Stimulated activated CD8-positive, alpha-beta memory T cell treated with anti-CD3 and anti-CD28 coated beads, Interleukin-15, amount 100 ng/mL, for 4 hours (primary cell): ENCODE measurements around the gene TXN.

ENCODE experiments used
- DNase-seq, 2 donors: peaks; one replicate each; pipeline ENCODE4 v3.0.0-alpha.2; 2020; ENCODE audit warnings: low read depth in 2 of 2

TXN gene

DNA sequence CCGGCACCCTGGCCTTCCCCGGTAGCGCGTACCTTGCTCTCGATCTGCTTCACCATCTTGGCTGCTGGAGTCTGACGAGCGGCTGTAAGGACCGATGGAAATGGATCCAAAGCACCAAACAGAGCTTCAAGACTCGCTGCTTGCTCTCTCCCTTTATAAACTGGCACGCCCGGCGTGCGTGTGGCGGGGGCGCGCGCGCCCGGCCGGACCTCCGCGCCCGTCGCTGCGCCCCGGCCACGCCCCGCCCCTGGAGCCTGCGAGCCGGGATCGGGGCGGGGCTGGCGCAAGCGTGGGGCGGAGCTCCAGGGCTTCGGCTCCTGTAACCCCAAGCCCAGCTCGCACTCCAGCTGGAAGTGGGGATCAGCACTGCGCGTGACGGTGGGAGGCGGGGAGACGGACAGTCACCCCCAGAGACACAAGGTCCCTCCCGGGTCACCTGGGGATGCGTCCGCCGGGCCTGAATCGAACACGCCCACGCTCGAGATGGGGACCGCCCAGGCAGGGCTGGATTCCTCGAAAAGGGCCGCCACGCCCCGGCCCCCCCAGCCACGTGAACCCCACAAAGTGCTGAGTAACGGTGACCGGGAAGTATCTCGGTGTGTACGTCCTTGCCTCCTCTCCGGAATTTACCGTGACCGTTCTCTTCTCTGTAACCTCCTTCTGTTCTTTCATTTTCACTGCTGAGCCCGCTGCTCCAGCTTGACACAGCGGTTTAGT, at the start of gene TXN:
Gene TXN (minus strand): TSS at position 128 of the 717 bp plus-strand sequence. CDS start 72 bp downstream, at position 56.
- DNase-seq: peak; percentile 73 to 74

GRCh38 chr9:110303133-110303532, 46.8 kb upstream of the TXN start:
- DNase-seq: no peak

DNA sequence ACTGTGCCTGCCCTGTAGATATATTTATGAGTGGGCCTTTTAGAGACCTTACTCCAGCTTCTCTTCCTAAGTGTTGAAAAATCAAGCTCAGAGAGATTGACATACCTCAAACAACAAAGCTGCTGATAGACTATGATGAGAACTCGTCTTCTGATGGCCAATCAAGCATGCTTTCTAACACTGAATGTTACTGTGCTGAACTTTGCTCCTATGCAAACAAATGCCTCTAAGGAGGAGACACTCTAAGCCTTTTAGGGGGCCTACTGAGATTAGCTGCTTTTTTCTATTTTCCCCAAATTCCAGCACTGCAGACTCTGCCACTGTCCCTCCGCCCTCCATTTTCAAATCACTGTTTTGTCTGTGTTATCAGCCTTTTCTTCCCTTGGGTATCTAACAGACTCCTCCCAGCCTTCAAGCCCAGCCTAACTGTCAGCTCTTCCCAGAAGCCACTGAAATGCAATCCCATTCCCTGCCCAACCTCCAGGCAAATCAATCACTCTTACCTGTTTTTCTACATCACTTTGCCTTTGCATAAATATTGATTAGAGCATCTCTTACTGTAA, 41.8 kb upstream of the TXN start:
- no peak for DNase-seq

DNA sequence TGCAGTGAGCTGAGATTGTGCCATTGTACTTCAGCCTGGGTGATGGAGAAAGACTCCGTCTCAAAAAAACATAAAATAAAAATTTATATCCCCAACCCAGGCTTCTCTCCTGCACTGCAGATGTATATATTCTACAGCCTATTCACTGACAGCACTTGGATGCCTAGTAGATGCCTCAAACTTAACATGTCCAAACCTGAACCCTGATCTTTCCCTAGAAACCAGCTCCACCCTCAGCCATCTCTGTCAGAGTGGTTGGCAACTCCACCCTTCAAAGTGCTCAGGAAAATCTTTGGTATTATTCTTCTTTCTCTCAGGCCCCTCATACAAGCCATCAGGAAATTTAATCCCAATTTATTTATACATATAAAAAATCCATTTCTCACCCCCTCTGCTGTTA, 36.9 kb upstream of the TXN start:
- no peak for DNase-seq

GRCh38 chr9:110291921-110292557, 35.7 kb upstream of the TXN start:
- DNase-seq: no peak

- no peak for DNase-seq
Measured at GRCh38 chr9:110290001-110290400, 33.7 kb upstream of the TXN start.

GRCh38 chr9:110288503-110288902, 32.2 kb upstream of the TXN start:
- no peak for DNase-seq

DNA sequence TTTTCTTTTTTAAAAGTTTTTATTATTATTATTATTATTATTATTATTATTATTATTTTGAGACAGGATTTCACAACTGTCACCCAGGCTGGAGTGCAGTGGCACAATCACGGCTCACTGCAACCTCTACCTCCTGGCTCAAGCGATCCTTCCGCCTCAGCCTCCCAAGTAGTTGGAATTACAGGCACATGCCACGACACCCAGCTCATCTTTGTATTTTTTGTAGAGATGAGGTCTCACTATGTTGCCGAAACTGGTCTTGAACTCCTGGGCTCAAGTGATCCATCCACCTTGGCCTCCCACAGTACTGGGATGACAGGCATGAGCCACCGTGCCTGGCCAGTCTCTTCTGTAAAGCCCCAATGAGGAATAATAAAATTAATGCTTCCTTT, 31.0 kb upstream of the TXN start:
- DNase-seq: no peak

DNA sequence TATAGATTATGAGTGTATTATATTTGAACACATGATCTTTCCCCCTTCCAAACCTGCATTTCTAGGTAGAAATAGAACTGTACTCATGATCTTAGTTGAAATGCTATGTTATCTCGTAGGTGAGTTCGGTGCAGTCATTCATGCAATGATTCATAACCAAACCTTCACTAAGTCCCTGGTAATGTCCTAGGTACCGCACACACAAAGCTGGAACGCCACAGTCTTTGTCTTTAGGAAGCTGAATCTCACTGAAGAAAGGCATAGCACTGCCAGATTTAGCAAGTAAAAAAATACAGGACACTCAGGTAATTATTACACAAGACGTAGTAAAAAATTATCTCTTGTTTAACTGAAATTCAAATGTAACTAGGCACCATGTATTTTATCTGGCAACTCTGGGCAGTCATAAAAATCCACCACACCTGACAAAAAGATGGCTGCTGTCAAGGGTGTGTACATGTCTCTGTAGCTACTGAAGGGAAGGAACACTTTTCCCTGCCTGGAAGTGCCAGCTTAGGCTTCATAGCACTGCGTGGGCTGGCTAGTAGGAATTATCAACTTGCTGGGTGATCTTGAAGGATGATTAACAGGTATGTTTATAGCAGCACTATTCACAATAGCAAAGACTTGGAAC, 28.0 kb upstream of the TXN start:
- DNase-seq: no peak

DNA sequence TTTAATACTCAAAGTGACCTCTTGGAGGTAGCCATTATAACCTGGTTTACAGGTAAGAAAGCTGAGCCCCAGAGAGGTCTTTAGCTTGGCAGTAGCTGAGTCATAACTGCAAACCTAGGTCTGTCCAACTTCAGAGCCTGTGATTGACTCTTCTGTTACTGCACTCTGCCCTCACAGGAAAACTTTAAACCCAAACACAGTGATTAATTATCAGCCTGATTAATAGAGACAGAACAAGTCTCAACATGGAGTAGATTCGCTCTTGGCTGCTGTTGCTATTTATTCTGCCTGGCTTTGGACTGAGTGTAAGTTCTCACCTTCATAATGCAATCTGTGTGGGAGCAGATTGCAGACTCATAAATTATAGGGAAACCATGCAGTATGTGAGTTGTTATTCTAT, 27.4 kb upstream of the TXN start:
- no peak for DNase-seq

DNA sequence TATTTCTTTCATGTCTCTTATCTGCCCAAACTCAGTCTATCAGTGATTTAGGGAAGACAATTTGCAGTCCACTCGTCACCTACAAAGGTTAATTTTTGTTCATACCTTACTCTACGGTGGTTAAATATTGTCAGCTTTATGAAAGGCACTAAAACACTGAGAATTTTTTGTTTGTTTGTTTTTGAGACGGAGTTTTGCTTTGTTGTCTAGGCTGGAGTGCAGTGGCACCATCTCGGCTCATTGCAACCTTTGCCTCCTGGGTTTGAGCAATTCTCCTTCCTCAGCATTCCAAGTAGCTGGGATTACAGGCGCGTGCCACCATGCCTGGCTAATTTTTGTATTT, 26.4 kb upstream of the TXN start:
- DNase-seq: no peak

DNA sequence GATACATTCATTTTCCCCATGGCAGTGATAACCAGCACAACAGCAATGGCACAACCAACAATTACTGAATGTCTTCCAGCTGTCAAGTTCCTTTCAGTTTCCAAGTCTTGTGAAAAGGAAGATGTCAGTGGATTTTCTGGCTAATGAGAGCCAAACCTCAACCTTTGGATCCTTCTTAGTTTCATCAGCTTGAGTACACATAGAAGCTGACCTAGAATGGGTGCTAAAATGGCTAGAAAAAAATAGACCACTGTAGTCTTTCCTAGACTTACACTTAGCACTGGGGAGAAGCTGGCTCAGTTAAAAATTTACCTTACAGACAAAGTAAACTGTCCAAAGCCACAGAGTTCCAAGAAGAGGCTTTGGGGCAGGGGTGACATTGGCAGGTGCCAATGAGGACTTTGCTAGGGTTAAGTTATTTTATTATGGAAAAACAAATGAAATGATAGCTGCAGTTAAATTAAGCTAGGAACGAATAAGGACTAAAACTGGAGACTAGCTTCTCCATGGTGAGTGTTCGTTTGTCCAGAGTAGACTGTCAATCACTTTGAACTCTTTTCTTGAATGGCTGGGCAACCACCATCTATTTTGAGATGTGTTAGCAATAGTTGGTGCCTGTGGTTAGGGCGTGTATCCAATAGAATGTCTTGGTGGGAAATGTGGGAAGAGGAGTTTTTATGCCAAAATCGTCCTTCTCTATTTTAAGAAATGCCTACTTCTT, 25.9 kb upstream of the TXN start:
- DNase-seq: no peak

DNA sequence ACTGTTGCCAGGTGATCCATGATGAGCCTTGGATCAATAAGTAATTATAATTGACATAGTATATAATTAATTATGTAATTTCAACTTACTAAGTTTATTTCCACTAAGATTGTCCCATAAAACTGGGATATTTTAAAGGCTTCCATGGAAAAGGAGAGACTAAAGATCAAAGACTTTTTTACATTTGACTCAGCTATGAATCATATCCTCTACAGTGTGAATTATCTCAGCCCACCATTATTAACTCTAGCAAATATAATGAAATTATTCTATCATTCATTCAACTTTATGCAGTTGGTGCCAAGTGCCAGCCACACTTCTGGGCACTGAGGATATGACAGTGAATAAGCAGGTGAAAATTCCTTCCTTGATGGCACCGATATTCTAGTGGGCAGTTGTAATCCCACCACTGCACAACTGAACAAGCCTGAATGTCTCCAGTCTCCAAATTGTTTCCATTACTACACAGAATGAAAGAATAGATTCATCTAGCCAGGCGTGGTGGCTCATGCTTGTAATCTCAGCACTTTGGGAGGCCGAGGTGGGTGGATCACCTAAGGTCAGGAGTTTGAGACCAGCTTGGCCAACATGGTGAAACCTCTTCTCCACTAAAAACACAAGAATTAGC, 21.9 kb upstream of the TXN start:
- DNase-seq: no peak

GRCh38 chr9:110276781-110277180, 20.5 kb upstream of the TXN start:
- no peak for DNase-seq

DNA sequence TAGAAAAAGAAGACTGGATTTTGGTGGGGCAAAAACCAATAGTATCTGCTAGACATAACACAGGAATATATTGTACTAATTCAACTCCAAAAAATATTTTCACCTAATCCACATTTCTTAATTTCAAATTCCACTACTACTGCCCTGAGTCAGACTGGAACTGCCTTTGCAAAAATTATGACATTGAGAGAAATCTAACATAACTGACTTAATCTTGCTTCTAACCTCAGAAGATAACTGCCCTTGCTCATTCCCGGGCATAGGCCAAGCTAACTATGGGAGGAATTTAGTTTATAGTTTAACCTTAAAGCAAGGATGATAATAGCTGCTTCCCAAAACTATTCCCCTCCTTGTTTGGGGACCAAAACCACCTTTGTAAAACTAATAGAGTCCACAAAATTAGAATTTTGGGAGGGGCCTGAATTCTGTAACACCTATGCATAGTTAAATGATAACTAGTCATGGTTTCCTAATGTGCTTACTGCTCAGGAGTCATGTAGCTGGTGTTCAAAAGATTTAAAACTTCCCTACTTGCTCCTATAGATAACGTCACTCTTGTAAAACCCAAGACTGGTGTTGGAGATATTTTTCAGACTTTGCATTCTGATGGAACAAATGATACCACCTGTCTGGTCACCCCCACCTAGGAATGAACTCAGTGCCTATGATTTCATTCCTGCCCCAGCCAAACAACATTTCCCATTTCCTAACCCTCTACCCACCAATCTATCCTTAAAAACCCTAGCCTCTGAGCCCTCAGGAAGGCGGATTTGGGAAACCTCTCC, 14.1 kb upstream of the TXN start:
- no peak for DNase-seq

DNA sequence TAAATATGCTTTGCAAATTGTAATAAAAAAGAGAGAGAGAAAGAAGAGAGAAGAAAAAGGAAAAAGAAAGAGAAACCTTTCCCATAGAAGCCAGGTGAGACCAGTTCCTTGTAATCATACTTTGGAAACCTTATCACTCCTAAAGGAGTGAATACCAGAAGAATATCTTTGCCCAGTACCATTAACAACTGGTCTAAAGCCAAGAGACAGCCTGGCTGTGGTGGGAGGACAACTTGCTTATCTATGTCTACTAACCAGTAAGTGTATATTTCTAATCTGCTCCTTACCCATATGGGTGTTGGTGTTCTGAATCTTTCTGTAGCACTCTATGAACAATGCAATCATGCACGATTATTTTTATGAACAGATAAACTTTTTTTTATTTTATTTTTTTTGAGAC, 10.5 kb upstream of the TXN start:
- DNase-seq: no peak

DNA sequence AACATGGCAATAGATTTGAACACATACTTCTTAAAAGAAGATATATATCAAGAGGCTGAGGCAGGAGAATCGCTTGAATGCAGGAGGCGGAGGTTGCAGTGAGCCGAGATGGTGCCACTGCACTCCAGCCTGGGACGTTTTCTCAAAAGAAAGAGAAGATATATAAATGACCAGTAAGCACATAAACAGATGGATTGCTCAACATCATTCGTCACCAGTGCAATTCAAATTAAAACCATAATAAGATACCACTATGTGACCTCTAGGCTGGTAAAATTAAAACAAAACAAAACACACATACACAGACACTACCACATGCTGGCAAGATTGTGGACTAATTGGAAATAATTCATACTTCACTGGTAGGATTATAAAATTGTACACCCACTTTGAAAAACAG, 5.3 kb upstream of the TXN start:
- no peak for DNase-seq

GRCh38 chr9:110260911-110261310, 4.6 kb upstream of the TXN start:
- DNase-seq: no peak

GRCh38 chr9:110259566-110259965, 3.3 kb upstream of the TXN start:
- DNase-seq: no peak

DNA sequence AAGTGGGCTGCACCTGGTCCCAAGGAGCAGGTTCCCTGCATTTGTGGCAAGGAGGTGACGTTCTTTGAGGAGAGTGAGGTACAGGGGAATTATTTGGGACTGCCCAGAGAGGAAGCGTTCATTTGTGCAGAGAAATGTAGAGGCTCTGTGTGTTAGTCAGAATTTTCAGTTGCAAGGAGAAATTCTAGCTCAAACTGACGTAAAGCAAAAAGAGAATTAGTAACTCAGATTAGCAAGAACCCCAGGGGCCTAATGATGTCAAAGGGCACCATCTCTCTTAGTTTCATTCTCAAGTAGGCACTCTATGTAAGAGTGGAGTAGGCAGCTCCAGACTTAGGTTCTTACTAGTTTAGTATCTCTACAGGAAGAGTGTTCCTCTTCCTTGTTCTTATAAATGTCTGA, 2.4 kb upstream of the TXN start:
- no peak for DNase-seq

GRCh38 chr9:110257956-110258355, 1.6 kb upstream of the TXN start:
- DNase-seq: no peak
